HG02610 (cell line): ENCODE results near the gene RBBP4.
"Not testable (repeated sequence)": the region's sequence is repeated elsewhere in the genome, so short reads cannot be mapped to it uniquely, and the experiment has no call there.

Experiments used
- ATAC-seq: cut with Tn5 transposase; IDR thresholded peaks from one replicate; pipeline ENCODE4 v1.9.1; 2021; ENCODE audit warnings: mild to moderate bottlenecking, moderate library complexity; ENCODE audit not compliant: unreplicated experiment

RBBP4 gene

GRCh38 chr1:32685498-32685897 lies 34.5 kb downstream of the RBBP4 start:
- no peak for ATAC-seq

GRCh38 chr1:32686387-32686786 lies 35.4 kb downstream of the RBBP4 start:
- no peak for ATAC-seq

- no peak for ATAC-seq
Observed at GRCh38 chr1:32693455-32694174, 42.6 kb downstream of the RBBP4 start.

GRCh38 chr1:32695098-32695904 lies 44.3 kb downstream of the RBBP4 start:
- no peak for ATAC-seq

GRCh38 chr1:32696041-32696440 lies 45.0 kb downstream of the RBBP4 start:
- ATAC-seq: no peak

GRCh38 chr1:32696996-32697395 lies 46.0 kb downstream of the RBBP4 start:
- ATAC-seq: not testable (repeated sequence)

- ATAC-seq: no peak
Observed at GRCh38 chr1:32701421-32701911, 50.5 kb downstream of the RBBP4 start.

GRCh38 chr1:32701951-32702598 lies 51.1 kb downstream of the RBBP4 start:
- ATAC-seq: no peak

- no peak for ATAC-seq
Observed at GRCh38 chr1:32702599-32703478, 51.8 kb downstream of the RBBP4 start, which contains the start of gene SYNC. Gene SYNC, minus strand, starts transcription at chr1:32702770. Its CDS starts 110 bp downstream, at chr1:32702660.

- ATAC-seq: no peak
Observed at GRCh38 chr1:32703479-32704291, 52.7 kb downstream of the RBBP4 start.

- ATAC-seq: no peak
Observed at GRCh38 chr1:32705516-32705915, 54.5 kb downstream of the RBBP4 start.

GRCh38 chr1:32706491-32706890 lies 55.5 kb downstream of the RBBP4 start:
- no peak for ATAC-seq

- ATAC-seq: no peak
Observed at GRCh38 chr1:32709075-32709474, 58.1 kb downstream of the RBBP4 start.

- ATAC-seq: no peak
Observed at GRCh38 chr1:32709476-32709875, 58.5 kb downstream of the RBBP4 start.

GRCh38 chr1:32711221-32711620 lies 60.2 kb downstream of the RBBP4 start:
- ATAC-seq: not testable (repeated sequence)

- no peak for ATAC-seq
Observed at GRCh38 chr1:32713081-32713480, 62.1 kb downstream of the RBBP4 start.

GRCh38 chr1:32714277-32714676 lies 63.3 kb downstream of the RBBP4 start:
- ATAC-seq: no peak

- no peak for ATAC-seq
Observed at GRCh38 chr1:32715901-32716311, 64.9 kb downstream of the RBBP4 start.

- no peak for ATAC-seq
Observed at GRCh38 chr1:32716312-32717148, 65.5 kb downstream of the RBBP4 start.
